Ramos (cell line): Measurements from ENCODE around the gene ANKRD36.
"Not testable (repeated sequence)": the region's sequence is repeated elsewhere in the genome, so short reads cannot be mapped to it uniquely, and the experiment has no call there.

ENCODE experiments used
- in situ Hi-C: fragments of 300-500 bp; cut with MboI; formaldehyde crosslinking; loops from one replicate; pipeline ENCODE4 v1.14.3; 2022; ENCODE audit warnings: low sequenced_read_pairs; ENCODE audit not compliant: unreplicated experiment

ANKRD36 gene

DNA sequence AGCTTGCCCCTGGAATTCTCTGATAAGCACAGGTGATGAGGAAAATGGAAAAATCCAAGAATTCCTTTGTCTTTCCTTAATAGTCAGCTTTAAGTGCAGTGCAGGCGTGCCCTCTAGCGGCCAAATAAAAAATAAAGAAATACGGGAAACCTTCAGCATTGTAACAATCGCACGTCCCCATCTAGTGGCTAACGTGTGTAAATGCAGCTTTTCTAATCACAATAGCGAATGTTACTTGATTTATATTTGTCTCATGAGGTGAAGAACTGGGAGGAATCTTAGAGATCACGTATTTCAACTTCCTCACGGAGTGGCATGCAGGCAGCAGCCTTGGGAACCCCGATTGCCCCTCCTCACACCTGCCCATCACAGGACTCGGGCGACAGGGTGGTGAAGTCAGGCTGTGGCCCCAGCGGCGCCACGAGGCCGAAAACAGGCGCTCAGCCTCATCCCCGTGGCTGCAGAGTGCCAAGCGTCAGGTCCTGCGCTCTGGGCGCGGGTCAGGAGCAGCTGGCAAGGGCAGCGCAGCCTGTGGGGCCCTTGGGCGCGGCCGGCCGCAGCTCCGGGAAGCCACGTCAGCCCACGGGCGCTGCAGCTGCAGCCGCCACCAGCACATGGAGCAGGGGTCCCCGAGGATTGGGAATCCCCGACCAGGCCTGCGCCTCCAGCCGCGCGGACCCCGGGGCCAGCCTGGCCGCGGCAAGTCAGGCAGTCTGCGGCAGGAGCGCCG, 468 bp upstream of the ANKRD36 start:
- in situ Hi-C loops, result not testable (repeated sequence)

DNA sequence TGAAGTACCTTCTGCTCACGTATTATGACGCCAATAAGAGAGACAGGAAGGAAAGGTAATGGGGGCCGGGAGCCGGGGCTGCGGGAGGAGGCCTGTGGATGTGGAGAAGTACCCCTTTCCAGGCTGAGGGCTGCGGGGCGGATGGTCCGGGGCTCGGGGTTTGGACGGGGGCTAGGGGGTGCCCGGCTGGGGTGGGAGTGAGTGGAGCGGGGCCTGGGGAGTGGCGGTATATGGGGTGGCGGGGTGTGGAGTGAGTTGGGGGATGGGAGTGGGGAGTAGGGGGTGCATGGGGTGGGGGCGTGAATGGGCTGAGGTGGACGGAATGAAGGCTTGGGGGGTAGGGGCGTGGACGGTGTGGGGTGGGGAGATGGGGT, 916 bp downstream of the ANKRD36 start:
- in situ Hi-C loops, result not testable (repeated sequence)

DNA sequence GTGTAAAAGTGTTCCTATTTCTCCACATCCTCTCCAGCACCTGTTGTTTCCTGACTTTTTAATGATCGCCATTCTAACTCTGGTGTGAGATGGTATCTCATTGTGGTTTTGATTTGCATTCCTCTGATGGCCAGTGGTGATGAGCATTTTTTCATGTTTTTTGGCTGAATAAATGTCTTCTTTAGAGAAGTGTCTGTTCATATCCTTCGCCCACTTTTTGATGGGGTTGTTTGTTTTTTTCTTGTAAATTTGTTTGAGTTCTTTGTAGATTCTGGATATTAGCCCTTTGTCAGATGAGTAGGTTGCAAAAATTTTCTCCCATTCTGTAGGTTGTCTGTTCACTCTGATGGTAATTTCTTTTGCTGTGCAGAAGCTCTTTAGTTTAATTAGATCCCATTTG, 16.1 kb downstream of the ANKRD36 start:
- in situ Hi-C loops, result not testable (repeated sequence)

DNA sequence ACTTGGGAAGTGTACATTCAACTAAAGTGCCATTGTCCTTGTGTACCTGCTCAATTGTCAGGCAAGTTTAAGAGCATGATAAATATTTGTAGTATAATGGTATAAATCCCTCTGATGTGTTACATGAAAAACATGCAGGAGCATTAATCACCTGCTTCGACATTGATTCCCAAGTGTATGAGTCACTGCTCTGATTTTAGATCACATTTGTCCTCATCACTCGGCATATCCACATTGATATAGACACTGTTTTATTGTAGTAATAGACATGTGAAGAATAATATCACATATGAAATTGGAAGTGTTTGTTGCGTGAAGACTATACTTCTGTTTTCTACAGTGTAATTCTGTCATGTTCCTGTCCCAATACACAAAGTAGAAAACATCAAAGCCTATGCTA, 31.1 kb downstream of the ANKRD36 start:
- in situ Hi-C loops, result not testable (repeated sequence)

DNA sequence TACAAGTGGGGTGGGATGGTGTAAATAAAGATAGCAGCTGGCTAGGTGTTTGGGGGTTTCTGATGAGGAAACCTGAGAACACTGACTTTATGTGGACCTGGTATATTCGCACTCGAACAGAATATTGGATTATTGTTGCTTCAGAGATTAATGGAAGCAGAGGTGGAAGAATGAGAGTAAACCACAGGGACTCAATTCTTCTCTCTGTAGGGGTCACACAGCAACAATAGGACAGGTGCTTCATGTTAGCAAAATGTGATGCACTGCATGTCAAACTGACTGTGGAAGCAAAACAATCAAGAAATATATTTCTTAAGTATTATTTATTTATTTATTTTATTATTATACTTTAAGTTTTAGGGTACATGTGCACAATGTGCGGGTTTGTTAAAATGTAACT, 53.6 kb downstream of the ANKRD36 start:
- in situ Hi-C loops, result not testable (repeated sequence)

DNA sequence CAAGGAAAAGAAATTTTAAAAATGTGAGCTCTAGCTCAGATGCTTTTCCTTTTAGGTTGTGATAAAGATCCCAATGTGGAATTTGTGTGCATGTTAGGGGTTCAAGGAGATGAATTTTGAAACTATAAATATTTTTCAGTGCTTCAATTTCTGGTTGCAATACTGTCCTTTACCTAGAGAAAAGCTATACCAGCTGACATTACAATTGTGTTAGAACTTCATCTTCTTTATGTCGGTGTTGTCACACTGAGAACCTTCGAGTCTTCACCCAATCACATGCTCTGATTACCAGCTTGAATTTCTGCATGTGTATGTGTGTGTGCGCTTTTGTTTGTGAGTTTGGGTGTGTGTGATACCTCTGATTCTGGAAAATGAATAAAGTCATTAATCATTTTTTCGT, 55.0 kb downstream of the ANKRD36 start:
- in situ Hi-C loops, result not testable (repeated sequence)

DNA sequence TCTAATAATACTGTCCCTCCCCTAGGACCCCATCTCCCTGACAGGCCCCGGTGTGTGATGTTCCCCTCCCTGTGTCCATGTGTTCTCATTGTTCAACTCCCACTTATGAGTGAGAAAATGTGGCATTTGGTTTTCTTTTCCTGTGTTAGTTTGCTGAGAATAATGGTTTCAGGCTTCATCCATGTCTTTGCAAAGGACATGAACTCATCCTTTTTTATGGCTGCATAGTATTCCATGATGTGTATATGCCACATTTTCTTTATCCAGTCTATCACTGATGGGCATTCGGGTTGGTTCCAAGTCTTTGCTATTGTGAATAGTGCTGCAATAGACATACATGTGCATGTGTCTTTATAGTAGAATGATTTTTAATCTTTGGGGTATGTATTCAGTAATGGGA, 55.6 kb downstream of the ANKRD36 start:
- in situ Hi-C loops, result not testable (repeated sequence)

DNA sequence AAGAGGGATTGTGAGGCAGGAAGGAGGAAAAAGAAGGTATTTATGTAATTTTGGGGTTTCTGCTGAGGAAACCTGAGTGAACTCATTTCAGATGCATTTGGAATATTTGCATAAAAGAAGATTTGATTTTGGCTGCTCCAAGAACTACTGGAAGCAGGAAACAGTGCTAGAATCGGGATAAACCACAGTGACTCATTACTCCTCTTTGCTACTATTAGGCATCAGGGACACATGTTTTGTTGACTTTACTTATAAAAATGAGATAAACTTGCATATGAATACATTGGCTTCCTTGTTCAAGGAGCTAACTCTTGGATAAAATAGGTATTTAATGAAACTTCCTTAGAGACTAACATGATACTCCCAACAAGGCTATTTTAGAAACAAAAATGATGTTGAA, 67.4 kb downstream of the ANKRD36 start:
- in situ Hi-C loops, result not testable (repeated sequence)

DNA sequence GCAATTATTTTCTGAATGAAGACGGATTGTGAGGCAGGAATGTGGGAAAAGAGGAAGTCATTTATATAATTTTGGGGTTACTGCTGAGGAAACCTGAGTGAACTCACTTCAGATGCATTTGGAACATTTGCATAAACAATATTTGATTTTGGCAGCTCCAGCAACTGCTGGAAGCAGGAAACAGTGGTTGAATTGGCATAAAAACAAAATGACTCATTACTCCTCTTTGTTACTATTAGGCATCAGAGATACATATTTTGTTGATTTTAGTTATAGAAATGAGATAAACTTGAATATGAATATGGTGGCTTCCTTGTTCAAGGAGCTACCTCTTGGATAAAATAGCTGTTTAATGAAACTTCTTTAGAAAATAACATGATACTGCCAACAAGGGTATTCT, 82.4 kb downstream of the ANKRD36 start:
- in situ Hi-C loops, result not testable (repeated sequence)

DNA sequence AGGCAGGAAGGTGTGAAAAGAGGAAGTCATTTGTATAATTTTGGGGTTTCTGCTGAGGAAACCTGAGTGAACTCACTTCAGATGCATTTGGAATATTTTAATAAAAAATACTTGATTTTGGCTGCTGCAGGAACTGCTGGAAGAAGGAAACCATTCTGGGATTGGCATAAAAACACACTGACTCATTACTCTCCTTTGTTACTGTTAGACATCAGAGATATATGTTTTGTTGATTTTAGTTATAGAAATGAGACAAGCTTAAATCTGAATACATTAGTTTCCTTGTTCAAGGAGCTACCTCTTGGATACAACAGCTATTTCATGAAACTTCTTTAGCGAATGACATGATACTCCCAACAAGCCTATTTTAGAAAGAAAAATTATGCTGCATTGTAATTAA, 84.3 kb downstream of the ANKRD36 start:
- in situ Hi-C loops, result not testable (repeated sequence)

DNA sequence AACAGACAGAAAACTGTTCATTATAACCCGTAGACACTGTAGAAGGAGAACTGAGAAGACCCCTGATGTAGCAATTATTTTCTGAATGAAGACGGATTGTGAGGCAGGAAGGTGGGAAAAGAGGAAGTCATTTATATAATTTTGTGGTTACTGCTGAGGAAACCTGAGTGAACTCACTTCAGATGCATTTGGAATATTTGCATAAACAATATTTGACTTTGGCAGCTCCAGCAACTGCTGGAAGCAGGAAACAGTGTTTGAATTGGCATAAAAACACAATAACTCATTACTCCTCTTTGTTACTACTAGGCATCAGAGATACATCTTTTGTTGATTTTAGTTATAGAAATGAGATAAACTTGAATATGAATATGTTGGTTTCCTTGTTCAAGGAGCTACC, 87.9 kb downstream of the ANKRD36 start:
- in situ Hi-C loops, result not testable (repeated sequence)

DNA sequence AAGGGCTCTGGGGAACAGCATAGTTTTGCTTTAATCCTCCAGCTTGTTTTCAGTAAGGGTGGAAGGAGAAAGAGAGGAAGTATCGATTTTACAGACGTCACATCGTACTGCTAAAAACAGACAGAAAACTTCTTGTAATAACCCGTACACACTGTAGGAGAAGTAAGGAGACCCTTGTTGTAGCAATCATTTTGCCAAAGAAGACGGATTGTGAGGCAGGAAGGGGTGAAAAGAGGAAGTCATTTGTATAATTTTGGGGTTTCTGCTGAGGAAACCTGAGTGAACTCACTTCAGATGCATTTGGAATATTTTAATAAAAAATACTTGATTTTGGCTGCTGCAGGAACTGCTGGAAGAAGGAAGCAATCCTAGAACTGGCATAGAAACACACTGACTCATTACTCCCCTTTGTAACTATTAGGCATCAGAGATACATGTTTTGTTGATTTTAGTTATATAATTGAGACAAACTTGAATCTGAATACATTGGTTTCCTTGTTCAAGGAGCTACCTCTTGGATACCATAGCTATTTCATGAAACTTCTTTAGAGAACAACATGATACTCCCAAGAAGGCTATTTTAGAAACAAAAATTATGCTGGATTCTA, 89.8 kb downstream of the ANKRD36 start:
- in situ Hi-C loops, result not testable (repeated sequence)

DNA sequence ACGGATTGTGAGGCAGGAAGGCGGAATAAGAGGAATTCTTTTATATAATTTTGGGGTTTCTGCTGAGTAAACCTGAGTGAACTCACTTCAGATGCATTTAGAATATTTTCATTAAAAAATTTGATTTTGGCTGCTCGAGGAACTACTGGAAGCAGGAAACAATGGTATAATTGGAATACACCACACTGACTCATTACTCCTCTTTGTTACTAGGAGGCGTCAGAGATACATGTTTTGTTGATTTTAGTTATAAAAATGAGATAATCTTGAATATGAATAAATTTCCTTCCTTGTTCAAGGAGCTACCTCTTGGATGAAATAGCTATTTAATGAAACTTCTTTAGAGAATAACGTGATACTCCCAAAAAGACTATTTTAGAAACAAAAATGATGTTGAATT, 97.4 kb downstream of the ANKRD36 start:
- in situ Hi-C loops, result no loop called here

DNA sequence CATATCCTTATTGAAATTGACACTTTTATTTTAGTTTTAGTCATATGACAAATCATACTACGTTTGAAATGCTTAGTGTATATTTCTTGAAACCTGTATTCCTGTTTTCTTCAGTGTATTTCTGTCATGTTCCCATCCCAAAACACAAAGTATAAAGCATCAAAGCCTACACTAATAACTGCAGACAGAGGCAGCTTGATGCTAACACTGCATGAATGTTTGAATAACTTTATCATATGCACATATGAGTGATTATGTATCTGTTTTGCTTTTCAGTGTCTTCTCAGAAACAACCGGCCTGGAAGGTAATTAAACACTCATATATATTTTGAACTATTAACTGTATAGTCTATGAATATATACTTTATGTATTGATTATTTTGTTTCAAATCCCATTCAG, 102.1 kb downstream of the ANKRD36 start:
- in situ Hi-C loops, result not testable (repeated sequence)

DNA sequence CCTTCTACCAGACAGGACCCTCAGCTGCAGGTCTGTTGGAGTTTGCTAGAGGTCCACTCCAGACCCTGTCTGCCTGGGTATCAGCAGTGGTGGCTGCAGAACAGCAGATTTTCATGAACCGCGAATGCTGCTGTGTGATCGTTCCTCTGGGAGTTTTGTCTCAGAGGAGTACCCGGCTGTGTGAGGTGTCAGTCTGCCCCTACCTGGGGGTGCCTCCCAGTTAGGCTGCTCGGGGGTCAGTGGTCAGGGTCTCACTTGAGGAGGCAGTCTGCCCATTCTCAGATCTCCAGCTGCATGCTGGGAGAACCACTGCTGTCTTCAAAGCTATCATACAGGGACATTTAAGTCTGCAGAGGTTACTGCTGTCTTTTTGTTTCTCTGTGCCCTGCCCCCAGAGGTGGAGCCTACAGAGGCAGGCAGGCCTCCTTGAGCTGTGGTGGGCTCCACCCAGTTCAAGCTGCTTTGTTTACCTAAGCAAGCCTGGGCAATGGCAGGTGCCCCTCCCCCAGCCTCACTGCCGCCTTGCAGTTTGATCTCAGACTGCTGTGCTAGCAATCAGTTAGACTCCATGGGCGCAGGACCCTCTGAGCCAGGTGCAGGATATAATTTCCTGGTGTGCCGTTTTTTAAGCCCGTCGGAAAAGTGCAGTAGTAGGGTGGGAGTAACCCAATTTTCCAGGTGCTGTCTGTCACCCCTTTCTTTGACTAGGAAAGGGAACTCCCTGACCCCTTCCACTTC, 118.1 kb downstream of the ANKRD36 start:
- in situ Hi-C loops, result not testable (repeated sequence)

DNA sequence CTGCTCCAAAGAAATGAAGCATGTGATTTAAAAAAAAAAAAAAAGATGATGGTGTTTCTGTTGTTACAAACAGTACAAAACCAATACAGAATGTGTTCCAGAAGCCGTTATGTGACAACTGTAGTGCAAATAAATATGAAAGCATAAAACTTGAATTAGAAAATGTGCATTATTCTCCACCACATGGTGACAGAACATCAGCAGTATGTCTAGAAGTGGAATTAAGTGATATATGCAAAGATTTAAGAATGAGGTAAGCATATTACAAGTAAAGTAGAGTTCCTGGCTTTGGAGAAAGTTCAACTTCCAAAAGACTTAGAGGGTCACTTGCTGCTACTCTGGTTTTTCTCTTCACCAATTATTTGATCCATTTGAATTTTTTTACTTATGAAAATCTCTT, 120.0 kb downstream of the ANKRD36 start:
- in situ Hi-C loops, result not testable (repeated sequence)

DNA sequence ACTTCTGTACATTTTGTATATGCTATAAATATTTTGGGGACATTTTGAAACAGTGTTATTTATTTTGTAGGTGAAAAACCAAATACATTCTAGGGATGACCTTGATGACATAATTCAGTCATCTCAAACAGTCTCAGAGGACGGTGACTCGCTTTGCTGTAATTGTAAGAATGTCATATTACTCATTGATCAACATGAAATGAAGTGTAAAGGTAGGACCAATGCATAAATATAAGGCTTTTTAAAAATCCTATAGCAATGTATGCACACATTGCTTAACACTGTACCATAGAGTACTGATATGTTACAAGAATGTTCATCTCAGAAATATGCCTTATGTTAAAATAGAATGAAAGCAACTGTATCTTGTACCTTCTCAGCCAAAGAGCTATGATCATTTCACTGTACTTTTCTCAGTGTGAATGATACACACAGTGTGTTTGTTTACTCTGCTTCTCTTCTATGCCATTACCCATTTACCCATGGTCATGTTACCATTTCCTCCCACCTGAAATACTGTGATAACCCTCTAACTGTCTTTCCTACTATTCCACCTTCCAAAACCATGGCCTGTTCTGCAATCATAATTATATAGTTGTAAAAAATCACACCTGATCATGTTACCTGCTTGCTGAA, 120.8 kb downstream of the ANKRD36 start:
- in situ Hi-C loops, result not testable (repeated sequence)

DNA sequence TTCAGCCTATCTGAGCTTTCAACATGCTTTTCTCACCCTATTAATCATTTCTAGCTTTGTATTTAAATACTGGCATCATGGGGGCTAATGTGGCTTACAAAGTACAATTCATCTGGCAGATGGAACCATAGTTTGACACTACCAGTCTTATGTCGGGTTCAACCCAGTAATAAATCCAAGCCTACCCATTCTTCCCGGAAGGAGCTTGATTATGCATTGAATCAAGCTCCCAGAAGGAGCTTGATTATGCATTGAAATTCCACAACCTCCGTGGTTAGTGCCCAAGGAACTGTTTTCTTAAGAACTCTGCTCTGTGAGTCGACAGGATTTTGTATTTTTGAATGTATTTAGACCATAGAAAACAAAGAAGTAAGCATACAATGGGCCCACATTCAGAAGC, 148.2 kb downstream of the ANKRD36 start:
- in situ Hi-C loops, result not testable (repeated sequence)

DNA sequence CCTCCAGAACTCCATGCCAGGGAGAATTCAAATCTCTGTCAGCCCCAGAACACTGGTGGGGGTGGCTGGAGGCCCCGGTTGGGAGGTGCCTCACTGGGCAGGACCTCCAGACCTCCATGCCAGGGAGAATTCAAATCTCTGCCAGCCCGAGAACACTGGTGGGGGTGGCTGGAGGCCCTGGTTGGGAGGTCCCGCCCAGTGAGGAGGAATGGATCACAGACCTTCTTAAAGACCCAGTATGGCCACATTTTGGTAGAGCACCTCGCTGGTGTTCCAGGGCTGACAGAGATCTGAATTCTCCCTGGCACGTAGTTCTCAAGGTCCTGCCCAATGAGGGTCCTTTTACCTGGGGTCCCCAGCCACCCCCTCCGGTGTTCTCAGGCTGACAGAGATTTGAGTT, 153.5 kb downstream of the ANKRD36 start:
- in situ Hi-C loops, result not testable (repeated sequence)

DNA sequence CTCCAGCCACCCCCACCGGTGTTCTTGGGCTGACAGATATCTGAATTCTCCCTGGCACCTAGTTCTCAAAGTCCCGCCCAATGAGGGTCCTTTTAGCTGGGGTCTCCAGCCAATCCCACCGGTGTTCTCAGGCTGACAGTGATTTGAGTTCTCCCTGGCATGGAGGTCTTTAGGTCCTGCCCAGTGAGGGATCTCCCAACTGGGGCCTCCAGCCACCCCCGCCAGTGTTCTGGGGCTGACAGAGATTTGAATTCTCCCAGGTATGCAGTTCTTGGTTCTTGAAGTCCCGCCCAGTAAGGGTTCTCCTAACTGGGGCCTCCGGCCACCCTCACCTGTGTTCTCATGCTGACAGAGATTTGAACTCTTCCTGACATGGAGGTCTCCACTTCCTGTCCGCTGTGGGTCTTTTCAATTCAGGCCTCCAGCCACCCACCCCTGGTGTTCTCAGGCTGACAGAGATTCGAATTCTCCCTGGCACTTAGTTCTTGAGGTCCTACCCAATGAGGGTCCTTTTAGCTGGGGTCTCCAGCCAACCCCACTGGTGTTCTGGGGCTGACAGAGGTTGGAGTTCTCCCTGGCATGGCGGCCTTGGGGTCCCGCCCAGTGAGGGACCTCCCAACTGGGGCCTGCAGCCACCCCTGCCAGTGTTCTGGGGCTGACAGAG, 154.6 kb downstream of the ANKRD36 start:
- in situ Hi-C loops, result no loop called here
